Trophoblast cell (in vitro differentiated cells and primary cell): ENCODE results near the gene AGBL1.
"Not testable (repeated sequence)": the region's sequence is repeated elsewhere in the genome, so short reads cannot be mapped to it uniquely, and the experiment has no call there.

Source experiments
- DNase-seq, 2 donors: peaks; one replicate each; pipeline ENCODE4 v3.0.0-alpha.2; 2016
- H2AFZ ChIP-seq: 2 replicates; pipeline ENCODE4 v1.6.1; 2013; ENCODE audit warnings: low read length, moderate library complexity, mild to moderate bottlenecking; ENCODE audit not compliant: insufficient read depth, poor library complexity
- H2AK5ac ChIP-seq: 2 replicates; pipeline ENCODE4 v1.6.1; 2013; ENCODE audit warnings: mild to moderate bottlenecking, low read length
- H2BK120ac ChIP-seq: 2 replicates; pipeline ENCODE4 v1.6.1; 2013; ENCODE audit warnings: low read length, mild to moderate bottlenecking, moderate library complexity; ENCODE audit not compliant: insufficient read depth, poor library complexity
- H2BK12ac ChIP-seq: 2 replicates; pipeline ENCODE4 v1.6.1; 2013; ENCODE audit warnings: mild to moderate bottlenecking, low read length, moderate library complexity
- H2BK5ac ChIP-seq: 2 replicates; pipeline ENCODE4 v1.6.1; 2013; ENCODE audit warnings: low read length, low read depth, moderate library complexity, mild to moderate bottlenecking; ENCODE audit not compliant: poor library complexity
- H3K14ac ChIP-seq: 2 replicates; pipeline ENCODE4 v1.6.1; 2013; ENCODE audit warnings: mild to moderate bottlenecking, low read length
- H3K18ac ChIP-seq: 2 replicates; pipeline ENCODE4 v1.6.1; 2013; ENCODE audit warnings: mild to moderate bottlenecking, low read length
- H3K23ac ChIP-seq: 2 replicates; pipeline ENCODE4 v1.6.1; 2013; ENCODE audit warnings: low read length
- H3K27ac ChIP-seq: 2 replicates; pipeline ENCODE4 v1.5.1; 2013; ENCODE audit warnings: low read depth, mild to moderate bottlenecking, inconsistent platforms, low read length, moderate library complexity
- H3K27me3 ChIP-seq: 2 replicates; pipeline ENCODE4 v1.6.1; 2013; ENCODE audit warnings: inconsistent platforms, mild to moderate bottlenecking, low read length, moderate library complexity; ENCODE audit not compliant: insufficient read depth
- H3K36me3 ChIP-seq, 2 experiments: 1 replicate in 1 of 2; 2 replicates in 1 of 2; pipeline ENCODE4 v1.6.1; 2013; ENCODE audit warnings: low read length in 2 of 2, mild to moderate bottlenecking in 2 of 2, moderate library complexity in 1 of 2; ENCODE audit not compliant: insufficient read depth in 2 of 2, control insufficient read depth in 1 of 2
- H3K4ac ChIP-seq: 2 replicates; pipeline ENCODE4 v1.6.1; 2013; ENCODE audit warnings: low read depth, mild to moderate bottlenecking, low read length, moderate library complexity
- H3K4me1 ChIP-seq, 2 experiments: 1 replicate in 1 of 2; 2 replicates in 1 of 2; pipeline ENCODE4 v1.6.1; 2013; ENCODE audit warnings: low read length in 2 of 2, mild to moderate bottlenecking in 2 of 2, moderate library complexity in 1 of 2; ENCODE audit not compliant: insufficient read depth in 2 of 2, control insufficient read depth in 1 of 2
- H3K4me2 ChIP-seq: 2 replicates; pipeline ENCODE4 v1.6.1; 2013; ENCODE audit warnings: inconsistent platforms, mild to moderate bottlenecking, low read length, moderate library complexity
- H3K4me3 ChIP-seq: 2 replicates; pipeline ENCODE4 v1.5.1; 2013; ENCODE audit warnings: mild to moderate bottlenecking, low read depth, low read length, inconsistent platforms
- H3K79me1 ChIP-seq: one replicate; pipeline ENCODE4 v1.6.1; 2013; ENCODE audit warnings: low read length
- H3K79me2 ChIP-seq: 2 replicates; pipeline ENCODE4 v1.6.1; 2013; ENCODE audit warnings: low read length, mild to moderate bottlenecking; ENCODE audit not compliant: control insufficient read depth, insufficient read depth, poor library complexity
- H3K9ac ChIP-seq: 2 replicates; pipeline ENCODE4 v1.6.1; 2013; ENCODE audit warnings: mild to moderate bottlenecking, low read length
- H3K9me3 ChIP-seq: 2 replicates; pipeline ENCODE4 v1.6.1; 2013; ENCODE audit warnings: low read depth, mild to moderate bottlenecking, control low read depth, inconsistent platforms, low read length; ENCODE audit not compliant: insufficient read depth
- H4K12ac ChIP-seq: 2 replicates; pipeline ENCODE4 v1.6.1; 2013; ENCODE audit warnings: low read depth, mild to moderate bottlenecking, low read length, moderate library complexity
- H4K8ac ChIP-seq: 2 replicates; pipeline ENCODE4 v1.6.1; 2013; ENCODE audit warnings: low read depth, mild to moderate bottlenecking, low read length, moderate library complexity
- H4K91ac ChIP-seq: one replicate; pipeline ENCODE4 v1.6.1; 2013; ENCODE audit warnings: low read depth, mild to moderate bottlenecking, low read length, moderate library complexity
- WGBS: extraction: QIAGEN DNeasy Blood & Tissue Kit; methylation state at CpG from one replicate; pipeline ENCODE4 v1.1.7; 2013; ENCODE audit warnings: missing lambda C conversion rate; ENCODE audit not compliant: insufficient read length, insufficient coverage; ENCODE audit errors: extremely low coverage; 5-methylcytosine and 5-hydroxymethylcytosine counted together

Gene AGBL1

DNA sequence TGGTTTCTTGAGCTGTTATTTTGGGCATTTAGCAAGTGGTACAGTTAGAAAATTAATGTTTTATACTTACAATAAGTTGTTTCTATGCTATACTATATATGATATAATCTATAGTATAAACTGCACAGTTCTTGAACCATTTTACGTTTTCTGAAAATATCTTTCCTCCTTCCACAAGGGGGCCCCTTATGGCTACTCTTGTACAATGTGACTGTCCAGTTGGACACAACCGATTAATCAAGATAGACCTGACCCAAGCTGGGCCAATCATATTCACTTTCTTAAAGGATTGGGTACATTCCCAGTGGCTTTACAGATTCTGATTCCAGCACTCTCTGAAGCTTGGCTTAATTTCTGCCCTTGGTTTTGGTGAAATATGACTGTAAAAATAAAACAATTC lies 953.4 kb downstream of the AGBL1 start:
- Histone ChIP-seq H3K18ac (no peak overlapping the region), H3K9me3 (no peaks in the 10 kb centered on the region), H3K27me3 (no peaks in the 10 kb centered on the region), H3K4me1 (no peaks in the 10 kb centered on the region), H3K27ac (no peak overlapping the region), H4K12ac (no peak overlapping the region), H4K8ac (no peak overlapping the region), H2AFZ (no peak overlapping the region), H3K79me1 (no peaks in the 10 kb centered on the region), H3K9ac (no peak overlapping the region), H3K14ac (no peak overlapping the region), H3K36me3 (no peaks in the 10 kb centered on the region), H2BK12ac (no peak overlapping the region), H3K4me2 (no peak overlapping the region), H2BK5ac (no peak overlapping the region), H4K91ac (no peak overlapping the region), H2BK120ac (no peak overlapping the region), H3K79me2 (no peaks in the 10 kb centered on the region), H3K4ac (no peak overlapping the region), H3K4me3 (no peak overlapping the region), H2AK5ac (no peak overlapping the region), H3K23ac (no peak overlapping the region)
- WGBS: no CpG with 5 or more reads among the region's 2 CpGs
- no peak for DNase-seq

DNA sequence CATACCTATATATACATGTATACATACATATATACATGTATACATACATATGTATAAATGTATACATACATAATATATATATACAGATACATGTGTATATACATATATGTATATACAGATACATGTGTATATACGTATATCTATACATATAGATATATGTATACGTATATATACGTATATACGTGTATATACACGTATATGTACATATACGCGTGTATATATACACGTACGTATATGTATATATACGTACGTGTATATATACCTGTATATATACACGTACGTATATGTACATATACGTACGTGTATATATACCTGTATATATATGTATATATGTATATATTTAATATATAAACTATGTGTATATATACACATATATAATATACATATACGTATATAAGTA lies 955.2 kb downstream of the AGBL1 start:
- no CpG with 5 or more reads among the region's 16 CpGs for WGBS
- Histone ChIP-seq H3K9me3 (no peaks in the 10 kb centered on the region), H4K91ac (no peak overlapping the region), H3K4ac (no peak overlapping the region), H3K4me3 (no peak overlapping the region), H3K36me3 (no peaks in the 10 kb centered on the region), H3K14ac (no peak overlapping the region), H2AK5ac (no peak overlapping the region), H4K12ac (no peak overlapping the region), H3K79me2 (no peaks in the 10 kb centered on the region), H3K4me1 (no peaks in the 10 kb centered on the region), H2AFZ (no peak overlapping the region), H2BK120ac (no peak overlapping the region), H3K4me2 (no peak overlapping the region), H3K79me1 (no peaks in the 10 kb centered on the region), H2BK5ac (no peak overlapping the region), H3K27me3 (no peaks in the 10 kb centered on the region), H3K27ac (no peak overlapping the region), H4K8ac (no peak overlapping the region), H3K23ac (no peak overlapping the region), H2BK12ac (no peak overlapping the region), H3K9ac (no peak overlapping the region), H3K18ac (no peak overlapping the region)
- DNase-seq: no peak

DNA sequence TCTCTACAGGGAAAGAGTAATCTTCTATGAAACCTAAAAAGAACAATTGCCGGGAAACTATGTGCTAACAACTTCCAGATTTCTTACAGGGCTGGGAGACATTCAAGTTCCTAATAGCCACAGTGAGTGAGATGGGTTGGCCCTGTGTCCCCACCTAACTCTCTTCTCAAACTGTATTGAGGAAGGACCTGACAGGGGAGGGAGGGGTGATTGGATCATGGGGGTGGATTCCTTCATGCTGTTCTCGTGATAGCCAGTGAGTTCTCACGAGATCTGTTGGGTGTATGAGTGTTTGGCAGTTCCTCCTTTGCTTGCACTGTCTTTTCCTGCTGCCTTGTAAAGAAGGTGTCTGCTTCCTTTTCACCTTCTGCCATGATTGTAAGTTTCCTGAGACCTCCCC lies 958.7 kb downstream of the AGBL1 start:
- no peak overlapping the region for H4K8ac ChIP-seq
- no CpG with 5 or more reads among the region's 3 CpGs for WGBS
- H3K9me3 ChIP-seq: no peaks in the 10 kb centered on the region
- no peak overlapping the region for H3K4ac ChIP-seq
- H2BK5ac ChIP-seq: no peak overlapping the region
- H4K12ac ChIP-seq: no peak overlapping the region
- no peak overlapping the region for H2AK5ac ChIP-seq
- no peak overlapping the region for H2BK120ac ChIP-seq
- H3K79me2 ChIP-seq: no peaks in the 10 kb centered on the region
- H3K18ac ChIP-seq: no peak overlapping the region
- H3K27ac ChIP-seq: no peak overlapping the region
- no peak overlapping the region for H3K14ac ChIP-seq
- H4K91ac ChIP-seq: no peak overlapping the region
- no peak for DNase-seq
- peaks cover 0 to 4% of the 10 kb centered on the region in 2 experiments for H3K4me1 ChIP-seq
- no peak overlapping the region for H3K4me3 ChIP-seq
- H3K23ac ChIP-seq: no peak overlapping the region
- no peak overlapping the region for H3K4me2 ChIP-seq
- H2BK12ac ChIP-seq: no peak overlapping the region
- H3K36me3 ChIP-seq: no peaks in the 10 kb centered on the region
- no peaks in the 10 kb centered on the region for H3K27me3 ChIP-seq
- no peak overlapping the region for H2AFZ ChIP-seq
- no peaks in the 10 kb centered on the region for H3K79me1 ChIP-seq
- H3K9ac ChIP-seq: no peak overlapping the region

DNA sequence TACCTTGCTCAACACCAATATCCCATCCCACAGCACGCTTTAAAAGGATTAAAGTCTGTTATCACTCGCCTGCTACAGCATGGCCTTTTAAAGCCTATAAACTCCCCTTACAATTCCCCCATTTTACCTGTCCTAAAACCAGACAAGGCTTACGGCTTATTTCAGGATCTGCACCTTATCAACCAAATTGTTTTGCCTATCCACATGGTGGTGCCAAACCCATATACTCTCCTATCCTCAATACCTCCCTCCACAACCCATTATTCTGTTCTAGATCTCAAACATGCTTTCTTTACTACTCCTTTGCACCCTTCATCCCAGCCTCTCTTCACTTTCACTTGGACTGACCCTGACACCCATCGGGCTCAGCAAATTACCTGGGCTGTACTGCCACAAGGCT lies 962.9 kb downstream of the AGBL1 start:
- H2AFZ ChIP-seq, DNase-seq, H3K4me1 ChIP-seq, H3K14ac ChIP-seq, H4K12ac ChIP-seq, H3K23ac ChIP-seq, H3K79me1 ChIP-seq, H3K27me3 ChIP-seq, H2BK5ac ChIP-seq, H3K4me2 ChIP-seq, H2BK12ac ChIP-seq, H3K36me3 ChIP-seq, H3K9ac ChIP-seq, H3K18ac ChIP-seq, H4K8ac ChIP-seq, H2AK5ac ChIP-seq, H4K91ac ChIP-seq, H3K9me3 ChIP-seq, H3K79me2 ChIP-seq, H2BK120ac ChIP-seq, H3K27ac ChIP-seq, H3K4me3 ChIP-seq, H3K4ac ChIP-seq: not testable (repeated sequence)
- WGBS: no CpG with 5 or more reads among the region's 4 CpGs
